PFSK-1 (cell line): Measurements from ENCODE around the gene CCSER2.

Experiments
- POLR2AphosphoS5 ChIP-seq: IDR thresholded peaks from 2 replicates; pipeline ENCODE4 v1.6.1; 2012; ENCODE audit warnings: low read depth, mild to moderate bottlenecking, control low read depth, low read length, moderate library complexity
- SIN3A ChIP-seq: IDR thresholded peaks from 2 replicates; pipeline ENCODE4 v1.6.1; 2012; ENCODE audit warnings: mild to moderate bottlenecking, low read length, moderate library complexity, borderline replicate concordance; ENCODE audit not compliant: insufficient read depth
- TAF1 ChIP-seq: IDR thresholded peaks from 2 replicates; pipeline ENCODE4 v1.6.1; 2012; ENCODE audit warnings: low read length, control low read depth, borderline replicate concordance; ENCODE audit not compliant: insufficient read depth
- TF ChIP-seq, protein P1 (sequence below), 2 experiments: IDR thresholded peaks; 2 replicates each; pipeline versions ENCODE4 v1.6.1 to v1.8.0; 2011 to 2012; ENCODE audit warnings: low read depth in 2 of 2, low read length in 2 of 2, control low read depth in 1 of 2, inconsistent platforms in 1 of 2, mild to moderate bottlenecking in 1 of 2, moderate library complexity in 1 of 2; ENCODE audit not compliant: insufficient read depth in 1 of 2

DNA sequence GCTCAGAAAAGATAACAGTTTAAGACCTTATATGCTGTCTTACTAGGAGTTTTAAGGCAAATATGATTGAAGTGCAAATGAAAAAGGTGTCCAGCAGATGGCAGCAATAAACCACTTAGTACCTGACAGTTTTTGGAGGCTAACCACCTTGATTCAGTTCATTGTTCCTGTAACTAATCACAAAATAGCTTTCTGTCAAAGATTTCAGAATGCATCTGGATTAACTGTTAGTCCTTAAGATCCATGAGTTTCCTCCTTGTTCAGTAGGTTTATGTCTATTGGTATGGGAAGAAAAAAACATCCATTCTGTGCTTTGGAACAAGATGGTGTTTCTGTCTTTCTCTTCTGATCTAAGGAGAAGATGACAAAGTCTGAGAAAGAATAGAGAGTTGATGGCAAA is 46.6 kb downstream of the CCSER2 start:
- TF ChIP-seq, protein P1, sequence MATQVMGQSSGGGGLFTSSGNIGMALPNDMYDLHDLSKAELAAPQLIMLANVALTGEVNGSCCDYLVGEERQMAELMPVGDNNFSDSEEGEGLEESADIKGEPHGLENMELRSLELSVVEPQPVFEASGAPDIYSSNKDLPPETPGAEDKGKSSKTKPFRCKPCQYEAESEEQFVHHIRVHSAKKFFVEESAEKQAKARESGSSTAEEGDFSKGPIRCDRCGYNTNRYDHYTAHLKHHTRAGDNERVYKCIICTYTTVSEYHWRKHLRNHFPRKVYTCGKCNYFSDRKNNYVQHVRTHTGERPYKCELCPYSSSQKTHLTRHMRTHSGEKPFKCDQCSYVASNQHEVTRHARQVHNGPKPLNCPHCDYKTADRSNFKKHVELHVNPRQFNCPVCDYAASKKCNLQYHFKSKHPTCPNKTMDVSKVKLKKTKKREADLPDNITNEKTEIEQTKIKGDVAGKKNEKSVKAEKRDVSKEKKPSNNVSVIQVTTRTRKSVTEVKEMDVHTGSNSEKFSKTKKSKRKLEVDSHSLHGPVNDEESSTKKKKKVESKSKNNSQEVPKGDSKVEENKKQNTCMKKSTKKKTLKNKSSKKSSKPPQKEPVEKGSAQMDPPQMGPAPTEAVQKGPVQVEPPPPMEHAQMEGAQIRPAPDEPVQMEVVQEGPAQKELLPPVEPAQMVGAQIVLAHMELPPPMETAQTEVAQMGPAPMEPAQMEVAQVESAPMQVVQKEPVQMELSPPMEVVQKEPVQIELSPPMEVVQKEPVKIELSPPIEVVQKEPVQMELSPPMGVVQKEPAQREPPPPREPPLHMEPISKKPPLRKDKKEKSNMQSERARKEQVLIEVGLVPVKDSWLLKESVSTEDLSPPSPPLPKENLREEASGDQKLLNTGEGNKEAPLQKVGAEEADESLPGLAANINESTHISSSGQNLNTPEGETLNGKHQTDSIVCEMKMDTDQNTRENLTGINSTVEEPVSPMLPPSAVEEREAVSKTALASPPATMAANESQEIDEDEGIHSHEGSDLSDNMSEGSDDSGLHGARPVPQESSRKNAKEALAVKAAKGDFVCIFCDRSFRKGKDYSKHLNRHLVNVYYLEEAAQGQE (IDR thresholded peaks at IDR 0.05; ENCODE audit: insufficient read depth in 1 of 2, low read depth in 2 of 2, low read length in 2 of 2): no peak
- TF ChIP-seq POLR2AphosphoS5 (no peak), SIN3A (no peak), TAF1 (no peak)
